ENCODE data around the gene FAM89B. TPM values are rescaled to one million over a fixed set of nuclear protein-coding genes. Genes with fewer than 3 reads are reported as not detected.

Gene FAM89B
- total RNA-seq, 8 experiments from 2014 or later = 18.6 to 63.4 (median 28.8) TPM

GRCh38 chr11:65542738-65543390, 29.5 kb upstream of the FAM89B start:
- no peak for ATAC-seq (replicated peaks in 6 of 8)
- Histone ChIP-seq H3K4me1 (replicated peaks in 1 of 2) (peaks cover 13 to 17% of the 10 kb centered on the region in 2 donors), H3K27ac (no peak overlapping the region), H3K4me3 (no peak overlapping the region)
- 33 to 100% (median 75%) methylated on average over 1 of the region's 3 CpGs; no CpG with 5 or more reads in 5 of the 10 experiments for WGBS, 10 experiments
- in situ Hi-C loops (cut with MboI; ENCODE audit: low pct_unique_long_range_greater_than_20kb in 2 of 9, low sequenced_read_pairs in 9 of 9, unreplicated experiment in 9 of 9) = no loop called here

- WGBS, 10 experiments = 0 to 94% (median 60%) methylated on average over 1 to 4 of the region's 4 CpGs; no CpG with 5 or more reads in 3 of the 10 experiments
- Histone ChIP-seq H3K27ac (no peak overlapping the region), H3K4me1 (replicated peaks in 1 of 2) (peaks cover 0 to 12% of the 10 kb centered on the region in 2 donors), H3K4me3 (peak overlapping the region in 2 of 5 donors; percentile 28 to 31)
- peak in 5 of 8 experiments; percentile 1 to 6 (median 1) for ATAC-seq (replicated peaks in 6 of 8)
- in situ Hi-C loops (cut with MboI; ENCODE audit: low pct_unique_long_range_greater_than_20kb in 2 of 9, low sequenced_read_pairs in 9 of 9, unreplicated experiment in 9 of 9) = no loop called here
Measured at GRCh38 chr11:65545853-65546216, 26.5 kb upstream of the FAM89B start.

GRCh38 chr11:65546217-65546958, 25.9 kb upstream of the FAM89B start:
- peak overlapping the region; percentile 21 to 31 (median 25) for H3K4me3 ChIP-seq
- ATAC-seq (replicated peaks in 6 of 8) = peak in 6 of 8 experiments; percentile 15 to 85 (median 81)
- WGBS, 10 experiments = 1 to 80% (median 13%) methylated on average over 1 to 22 of the region's 64 CpGs; no CpG with 5 or more reads in 7 of the 10 experiments
- in situ Hi-C loops (cut with MboI; ENCODE audit: low pct_unique_long_range_greater_than_20kb in 2 of 9, low sequenced_read_pairs in 9 of 9, unreplicated experiment in 9 of 9) = no loop called here
- peaks cover 0 to 12% of the 10 kb centered on the region in 2 donors for H3K4me1 ChIP-seq (replicated peaks in 1 of 2)
- H3K27ac ChIP-seq = no peak overlapping the region

- Histone ChIP-seq H3K4me1 (replicated peaks in 1 of 2) (peaks cover 0 to 12% of the 10 kb centered on the region in 2 donors), H3K4me3 (no peak overlapping the region), H3K27ac (no peak overlapping the region)
- whole genome bisulfite sequencing, 10 experiments = 33 to 80% (median 45%) methylated on average over 1 to 8 of the region's 52 CpGs; no CpG with 5 or more reads in 7 of the 10 experiments
- in situ Hi-C loops (cut with MboI; ENCODE audit: low pct_unique_long_range_greater_than_20kb in 2 of 9, low sequenced_read_pairs in 9 of 9, unreplicated experiment in 9 of 9) = no loop called here
- peak in 1 of 8 experiments; percentile 4 for ATAC-seq (replicated peaks in 6 of 8)
Measured at GRCh38 chr11:65547446-65548125, 24.8 kb upstream of the FAM89B start.

- ATAC-seq (replicated peaks in 6 of 8) = no peak
- H3K4me1 ChIP-seq (replicated peaks in 1 of 2) = peaks cover 2 to 18% of the 10 kb centered on the region in 2 donors
- no peak overlapping the region for H3K4me3 ChIP-seq
- H3K27ac ChIP-seq = no peak overlapping the region
- in situ Hi-C loops (cut with MboI; ENCODE audit: low pct_unique_long_range_greater_than_20kb in 2 of 9, low sequenced_read_pairs in 9 of 9, unreplicated experiment in 9 of 9) = no loop called here
- 60 to 89% (median 80%) methylated on average over 1 to 3 of the region's 3 CpGs; no CpG with 5 or more reads in 7 of the 10 experiments for WGBS, 10 experiments
Measured at GRCh38 chr11:65548395-65548794, 23.9 kb upstream of the FAM89B start.

GRCh38 chr11:65549096-65549495, 23.2 kb upstream of the FAM89B start:
- in situ Hi-C loops (cut with MboI; ENCODE audit: low pct_unique_long_range_greater_than_20kb in 2 of 9, low sequenced_read_pairs in 9 of 9, unreplicated experiment in 9 of 9) = no loop called here
- H3K27ac ChIP-seq = no peak overlapping the region
- 60 to 100% (median 87%) methylated on average over 1 to 2 of the region's 3 CpGs; no CpG with 5 or more reads in 4 of the 10 experiments for WGBS, 10 experiments

GRCh38 chr11:65551572-65552387, 20.6 kb upstream of the FAM89B start:
- H3K27ac ChIP-seq = no peak overlapping the region

More at GRCh38 chr11:65549096-65549495, 23.2 kb upstream of the FAM89B start:
- Histone ChIP-seq H3K4me1 (replicated peaks in 1 of 2) (peaks cover 9 to 25% of the 10 kb centered on the region in 2 donors), H3K4me3 (no peak overlapping the region)
- no peak for ATAC-seq (replicated peaks in 6 of 8)

GRCh38 chr11:65552388-65552951, 19.9 kb upstream of the FAM89B start:
- no peak overlapping the region for H3K27ac ChIP-seq
- ATAC-seq (replicated peaks in 6 of 8) = no peak
- H3K4me1 ChIP-seq (replicated peaks in 1 of 2) = peaks cover 27 to 43% of the 10 kb centered on the region in 2 donors
- no peak overlapping the region for H3K4me3 ChIP-seq
- in situ Hi-C loops (cut with MboI; ENCODE audit: low pct_unique_long_range_greater_than_20kb in 2 of 9, low sequenced_read_pairs in 9 of 9, unreplicated experiment in 9 of 9) = no loop called here
- 80 to 100% (median 86%) methylated on average over 1 to 9 of the region's 9 CpGs; no CpG with 5 or more reads in 2 of the 10 experiments for WGBS, 10 experiments

More at GRCh38 chr11:65551572-65552387, 20.6 kb upstream of the FAM89B start:
- peak in 1 of 8 experiments; percentile 41 for ATAC-seq (replicated peaks in 6 of 8)
- Histone ChIP-seq H3K4me1 (replicated peaks in 1 of 2) (peaks cover 25 to 41% of the 10 kb centered on the region in 2 donors), H3K4me3 (no peak overlapping the region)
- 50 to 100% (median 78%) methylated on average over 1 to 10 of the region's 17 CpGs; no CpG with 5 or more reads in 3 of the 10 experiments for WGBS, 10 experiments
- in situ Hi-C loops (cut with MboI; ENCODE audit: low pct_unique_long_range_greater_than_20kb in 2 of 9, low sequenced_read_pairs in 9 of 9, unreplicated experiment in 9 of 9) = no loop called here

GRCh38 chr11:65553301-65554001, 18.9 kb upstream of the FAM89B start:
- in situ Hi-C loops (cut with MboI; ENCODE audit: low pct_unique_long_range_greater_than_20kb in 2 of 9, low sequenced_read_pairs in 9 of 9, unreplicated experiment in 9 of 9) = no loop called here
- Histone ChIP-seq H3K4me3 (no peak overlapping the region), H3K4me1 (replicated peaks in 1 of 2) (peaks cover 33 to 45% of the 10 kb centered on the region in 2 donors), H3K27ac (peak overlapping the region in 1 of 2 donors; percentile 43)
- no CpG with 5 or more reads among the region's 37 CpGs for WGBS, 10 experiments
- peak in 6 of 8 experiments; percentile 2 to 59 (median 43) for ATAC-seq (replicated peaks in 6 of 8)

GRCh38 chr11:65554057-65554818, 18.1 kb upstream of the FAM89B start:
- Histone ChIP-seq H3K27ac (peak overlapping the region in 1 of 2 donors; percentile 43), H3K4me3 (no peak overlapping the region), H3K4me1 (replicated peaks in 1 of 2) (peaks cover 40 to 53% of the 10 kb centered on the region in 2 donors)
- ATAC-seq (replicated peaks in 6 of 8) = no peak
- in situ Hi-C loops (cut with MboI; ENCODE audit: low pct_unique_long_range_greater_than_20kb in 2 of 9, low sequenced_read_pairs in 9 of 9, unreplicated experiment in 9 of 9) = no loop called here
- WGBS, 10 experiments = 90 to 100% (median 100%) methylated on average over 2 to 7 of the region's 27 CpGs; no CpG with 5 or more reads in 7 of the 10 experiments

GRCh38 chr11:65554842-65555430, 17.4 kb upstream of the FAM89B start:
- WGBS, 10 experiments = 70 to 77% methylated on average over 3 to 4 of the region's 4 CpGs; no CpG with 5 or more reads in 8 of the 10 experiments
- in situ Hi-C loops (cut with MboI; ENCODE audit: low pct_unique_long_range_greater_than_20kb in 2 of 9, low sequenced_read_pairs in 9 of 9, unreplicated experiment in 9 of 9) = no loop called here
- H3K27ac ChIP-seq = no peak overlapping the region
- peaks cover 40 to 57% of the 10 kb centered on the region in 2 donors for H3K4me1 ChIP-seq (replicated peaks in 1 of 2)
- no peak for ATAC-seq (replicated peaks in 6 of 8)
- H3K4me3 ChIP-seq = no peak overlapping the region

All from motor neuron (in vitro differentiated cells).